GM12878 (cell line): Measurements from ENCODE around the gene MAFF.

ENCODE experiments used
- EGR1 ChIP-seq, 2 experiments: IDR thresholded peaks; 1 replicate in 1 of 2; 2 replicates in 1 of 2; pipeline ENCODE4 v1.6.1; 2011 to 2012; ENCODE audit warnings: low read depth in 2 of 2, low read length in 2 of 2, borderline replicate concordance in 1 of 2, mild to moderate bottlenecking in 1 of 2, moderate library complexity in 1 of 2
- ESRRA ChIP-seq: IDR thresholded peaks from 2 replicates; pipeline ENCODE4 v1.6.1; 2012; ENCODE audit warnings: mild to moderate bottlenecking, low read length, improper control_type of control experiment
- POLR2AphosphoS5 ChIP-seq: IDR thresholded peaks from 2 replicates; pipeline ENCODE4 v1.6.1; 2011; ENCODE audit warnings: mild to moderate bottlenecking, low read length, inconsistent platforms
- SP1 ChIP-seq: IDR thresholded peaks from one replicate; pipeline ENCODE4 v1.6.1; 2011; ENCODE audit warnings: low read depth, low read length
- STAT1 ChIP-seq: fragments of 450-650 bp; conservative IDR thresholded peaks from 2 replicates; pipeline ENCODE4 v1.6.1; 2014; ENCODE audit warnings: antibody characterized with exemption, mild to moderate bottlenecking
- TF ChIP-seq, protein P1 (sequence below): fragments of 450-650 bp; conservative IDR thresholded peaks from 2 replicates; pipeline ENCODE4 v1.6.1; 2017; ENCODE audit warnings: mild to moderate bottlenecking, moderate library complexity
- TF ChIP-seq, protein P2 (sequence below), 3 experiments: IDR thresholded peaks in 2 of 3; conservative IDR thresholded peaks in 1 of 3; 2 replicates each; pipeline ENCODE4 v1.5.1; 2011; ENCODE audit warnings: low read depth in 3 of 3, low read length in 3 of 3, mild to moderate bottlenecking in 3 of 3, control low read depth in 2 of 3, moderate library complexity in 2 of 3, inconsistent platforms in 1 of 3, mixed read lengths in 1 of 3; ENCODE audit not compliant: control insufficient read depth in 2 of 3, insufficient read depth in 1 of 3; ENCODE audit errors: extremely low read depth in 1 of 3
- TF ChIP-seq, protein P3 (sequence below): fragments of 150-350 bp; IDR thresholded peaks from 2 replicates; pipeline ENCODE4 v1.6.1; 2014; ENCODE audit warnings: mild to moderate bottlenecking, low read depth, low read length

DNA sequence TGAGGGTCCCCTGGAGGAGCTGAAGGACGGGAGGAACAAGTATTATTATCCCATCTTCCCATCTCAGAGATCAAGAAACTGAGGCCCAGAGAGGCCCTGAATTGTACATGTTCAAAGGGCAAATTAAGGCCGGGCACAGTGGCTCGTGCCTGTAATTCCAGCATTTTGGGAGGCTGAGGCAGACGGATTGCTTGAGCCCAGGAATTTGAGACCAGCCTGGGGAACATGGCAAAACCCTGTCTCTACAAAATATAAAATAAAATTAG is 28.2 kb upstream of the MAFF start:
- TF ChIP-seq SP1 (no peak), POLR2AphosphoS5 (no peak), STAT1 (no peak), ESRRA (no peak), EGR1 (IDR thresholded peaks at IDR 0.05; ENCODE audit: borderline replicate concordance in 1 of 2, low read depth in 2 of 2, low read length in 2 of 2) (no peak)
- TF ChIP-seq, protein P1, sequence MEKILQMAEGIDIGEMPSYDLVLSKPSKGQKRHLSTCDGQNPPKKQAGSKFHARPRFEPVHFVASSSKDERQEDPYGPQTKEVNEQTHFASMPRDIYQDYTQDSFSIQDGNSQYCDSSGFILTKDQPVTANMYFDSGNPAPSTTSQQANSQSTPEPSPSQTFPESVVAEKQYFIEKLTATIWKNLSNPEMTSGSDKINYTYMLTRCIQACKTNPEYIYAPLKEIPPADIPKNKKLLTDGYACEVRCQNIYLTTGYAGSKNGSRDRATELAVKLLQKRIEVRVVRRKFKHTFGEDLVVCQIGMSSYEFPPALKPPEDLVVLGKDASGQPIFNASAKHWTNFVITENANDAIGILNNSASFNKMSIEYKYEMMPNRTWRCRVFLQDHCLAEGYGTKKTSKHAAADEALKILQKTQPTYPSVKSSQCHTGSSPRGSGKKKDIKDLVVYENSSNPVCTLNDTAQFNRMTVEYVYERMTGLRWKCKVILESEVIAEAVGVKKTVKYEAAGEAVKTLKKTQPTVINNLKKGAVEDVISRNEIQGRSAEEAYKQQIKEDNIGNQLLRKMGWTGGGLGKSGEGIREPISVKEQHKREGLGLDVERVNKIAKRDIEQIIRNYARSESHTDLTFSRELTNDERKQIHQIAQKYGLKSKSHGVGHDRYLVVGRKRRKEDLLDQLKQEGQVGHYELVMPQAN, result no peak
- TF ChIP-seq, protein P2, sequence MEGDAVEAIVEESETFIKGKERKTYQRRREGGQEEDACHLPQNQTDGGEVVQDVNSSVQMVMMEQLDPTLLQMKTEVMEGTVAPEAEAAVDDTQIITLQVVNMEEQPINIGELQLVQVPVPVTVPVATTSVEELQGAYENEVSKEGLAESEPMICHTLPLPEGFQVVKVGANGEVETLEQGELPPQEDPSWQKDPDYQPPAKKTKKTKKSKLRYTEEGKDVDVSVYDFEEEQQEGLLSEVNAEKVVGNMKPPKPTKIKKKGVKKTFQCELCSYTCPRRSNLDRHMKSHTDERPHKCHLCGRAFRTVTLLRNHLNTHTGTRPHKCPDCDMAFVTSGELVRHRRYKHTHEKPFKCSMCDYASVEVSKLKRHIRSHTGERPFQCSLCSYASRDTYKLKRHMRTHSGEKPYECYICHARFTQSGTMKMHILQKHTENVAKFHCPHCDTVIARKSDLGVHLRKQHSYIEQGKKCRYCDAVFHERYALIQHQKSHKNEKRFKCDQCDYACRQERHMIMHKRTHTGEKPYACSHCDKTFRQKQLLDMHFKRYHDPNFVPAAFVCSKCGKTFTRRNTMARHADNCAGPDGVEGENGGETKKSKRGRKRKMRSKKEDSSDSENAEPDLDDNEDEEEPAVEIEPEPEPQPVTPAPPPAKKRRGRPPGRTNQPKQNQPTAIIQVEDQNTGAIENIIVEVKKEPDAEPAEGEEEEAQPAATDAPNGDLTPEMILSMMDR (IDR thresholded peaks at IDR 0.05 in 2 of 3, conservative IDR thresholded peaks at IDR 0.05 in 1 of 3; ENCODE audit: control insufficient read depth in 2 of 3, extremely low read depth in 1 of 3, insufficient read depth in 1 of 3, low read depth in 3 of 3, low read length in 3 of 3), result no peak
- TF ChIP-seq, protein P3, sequence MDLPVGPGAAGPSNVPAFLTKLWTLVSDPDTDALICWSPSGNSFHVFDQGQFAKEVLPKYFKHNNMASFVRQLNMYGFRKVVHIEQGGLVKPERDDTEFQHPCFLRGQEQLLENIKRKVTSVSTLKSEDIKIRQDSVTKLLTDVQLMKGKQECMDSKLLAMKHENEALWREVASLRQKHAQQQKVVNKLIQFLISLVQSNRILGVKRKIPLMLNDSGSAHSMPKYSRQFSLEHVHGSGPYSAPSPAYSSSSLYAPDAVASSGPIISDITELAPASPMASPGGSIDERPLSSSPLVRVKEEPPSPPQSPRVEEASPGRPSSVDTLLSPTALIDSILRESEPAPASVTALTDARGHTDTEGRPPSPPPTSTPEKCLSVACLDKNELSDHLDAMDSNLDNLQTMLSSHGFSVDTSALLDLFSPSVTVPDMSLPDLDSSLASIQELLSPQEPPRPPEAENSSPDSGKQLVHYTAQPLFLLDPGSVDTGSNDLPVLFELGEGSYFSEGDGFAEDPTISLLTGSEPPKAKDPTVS, result no peak
